DOHH2 (cell line): Measurements from ENCODE around the gene KCNV2.

Experiments
- CTCF ChIP-seq: fragments of 200-600 bp; sonication (generic); IDR thresholded peaks from one replicate; pipeline ENCODE4 v1.5.1; 2014; ENCODE audit warnings: antibody characterized with exemption, mild to moderate bottlenecking, low read depth, low read length; ENCODE audit not compliant: poor library complexity, severe bottlenecking
- EZH2phosphoT487 ChIP-seq: fragments of 200-600 bp; sonication (generic); IDR thresholded peaks from 2 replicates; pipeline ENCODE4 v1.6.1; 2017; ENCODE audit warnings: borderline replicate concordance, mild to moderate bottlenecking, antibody characterized with exemption, low read length, moderate library complexity, mixed read lengths

GRCh38 chr9:2676466-2676865 is 40.8 kb upstream of the KCNV2 start:
- TF ChIP-seq CTCF (no peak), EZH2phosphoT487 (no peak)
